ENCODE data around the gene RPL13A. TPM values are rescaled to one million over a fixed set of nuclear protein-coding genes. Genes with fewer than 3 reads are reported as not detected.

RPL13A gene
- total RNA-seq, 4 donors from 2014 or later, result 2,613 to 5,154 (median 4,451) TPM

DNA sequence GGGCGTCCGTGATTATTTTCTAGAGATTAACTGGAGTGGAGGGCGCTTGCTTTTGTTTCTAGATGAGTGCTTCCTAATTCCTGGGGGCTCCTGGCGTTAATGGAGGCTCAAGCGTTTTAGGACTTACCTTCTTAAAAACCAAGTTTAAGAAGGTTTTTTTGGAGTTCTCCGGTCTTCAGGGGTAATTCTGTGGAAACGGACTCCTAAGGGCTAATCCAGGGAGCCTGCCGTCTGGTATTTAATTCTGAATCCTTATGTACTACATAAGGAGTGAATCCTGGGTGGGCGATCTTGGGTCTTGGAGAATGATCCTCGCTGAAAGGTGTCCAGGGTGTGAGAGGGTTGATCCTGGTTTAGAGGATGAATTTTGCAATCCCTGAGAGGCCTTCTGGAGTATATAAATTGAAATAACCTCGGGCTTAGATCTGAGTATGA, 9.2 kb downstream of the RPL13A start:
- Histone ChIP-seq H3K4me3 (peak overlapping the region; percentile 75), H3K36me3 (peaks cover 42% of the 10 kb centered on the region), H3K9me3 (no peaks in the 10 kb centered on the region), H3K27ac (peak overlapping the region; percentile 95), H3K27me3 (no peaks in the 10 kb centered on the region), H3K4me1 (peaks cover 52% of the 10 kb centered on the region)
- whole genome bisulfite sequencing, result 0% methylated on average over 11 of the region's 11 CpGs
- DNase-seq (ENCODE audit: low spot score in 2 of 2), result no peak
- TF ChIP-seq, protein P1, sequence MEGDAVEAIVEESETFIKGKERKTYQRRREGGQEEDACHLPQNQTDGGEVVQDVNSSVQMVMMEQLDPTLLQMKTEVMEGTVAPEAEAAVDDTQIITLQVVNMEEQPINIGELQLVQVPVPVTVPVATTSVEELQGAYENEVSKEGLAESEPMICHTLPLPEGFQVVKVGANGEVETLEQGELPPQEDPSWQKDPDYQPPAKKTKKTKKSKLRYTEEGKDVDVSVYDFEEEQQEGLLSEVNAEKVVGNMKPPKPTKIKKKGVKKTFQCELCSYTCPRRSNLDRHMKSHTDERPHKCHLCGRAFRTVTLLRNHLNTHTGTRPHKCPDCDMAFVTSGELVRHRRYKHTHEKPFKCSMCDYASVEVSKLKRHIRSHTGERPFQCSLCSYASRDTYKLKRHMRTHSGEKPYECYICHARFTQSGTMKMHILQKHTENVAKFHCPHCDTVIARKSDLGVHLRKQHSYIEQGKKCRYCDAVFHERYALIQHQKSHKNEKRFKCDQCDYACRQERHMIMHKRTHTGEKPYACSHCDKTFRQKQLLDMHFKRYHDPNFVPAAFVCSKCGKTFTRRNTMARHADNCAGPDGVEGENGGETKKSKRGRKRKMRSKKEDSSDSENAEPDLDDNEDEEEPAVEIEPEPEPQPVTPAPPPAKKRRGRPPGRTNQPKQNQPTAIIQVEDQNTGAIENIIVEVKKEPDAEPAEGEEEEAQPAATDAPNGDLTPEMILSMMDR (IDR thresholded peaks at IDR 0.05), result no peak
- no peak for TF ChIP-seq POLR2AphosphoS5 (IDR thresholded peaks at IDR 0.05)
- TF ChIP-seq POLR2A (IDR thresholded peaks at IDR 0.05), result no peak
- TF ChIP-seq EP300 (IDR thresholded peaks at IDR 0.05), result no peak

DNA sequence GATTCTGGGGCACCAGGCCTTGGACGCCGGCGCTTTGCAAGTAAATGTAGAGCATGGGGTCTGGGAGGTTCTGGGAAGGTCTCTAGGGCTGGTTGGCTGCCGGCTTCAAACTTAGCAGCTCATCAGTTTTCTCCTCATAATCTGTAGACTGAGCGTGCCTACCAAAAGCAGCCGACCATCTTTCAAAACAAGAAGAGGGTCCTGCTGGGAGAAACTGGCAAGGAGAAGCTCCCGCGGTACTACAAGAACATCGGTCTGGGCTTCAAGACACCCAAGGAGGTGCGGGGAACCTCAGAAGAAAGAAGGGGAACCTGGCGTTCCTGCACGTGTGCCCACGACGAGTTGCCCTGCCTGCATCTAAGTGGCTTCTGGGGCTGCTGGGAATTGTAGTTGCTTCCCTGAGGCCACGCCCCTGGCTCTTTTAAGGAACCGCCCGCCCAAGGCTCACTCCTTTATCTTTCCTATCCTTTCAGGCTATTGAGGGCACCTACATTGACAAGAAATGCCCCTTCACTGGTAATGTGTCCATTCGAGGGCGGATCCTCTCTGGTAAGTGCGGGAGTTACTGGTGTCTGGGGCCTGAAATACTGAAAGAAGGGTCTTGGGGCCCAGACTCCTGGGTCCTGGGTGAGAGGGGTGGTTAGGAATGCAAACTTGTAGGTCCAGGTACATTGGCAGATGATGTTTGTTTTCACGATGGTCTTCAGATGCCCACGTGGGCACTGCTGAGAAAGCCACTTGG, 9.8 kb downstream of the RPL13A start:
- Histone ChIP-seq H3K27me3 (no peaks in the 10 kb centered on the region), H3K36me3 (peaks cover 36% of the 10 kb centered on the region), H3K27ac (peak overlapping the region; percentile 95), H3K9me3 (no peaks in the 10 kb centered on the region), H3K4me3 (peak overlapping the region; percentile 75), H3K4me1 (peaks cover 53% of the 10 kb centered on the region)
- WGBS, result 18% methylated on average over 14 of the region's 22 CpGs
- TF ChIP-seq POLR2A (IDR thresholded peaks at IDR 0.05) (no peak), EP300 (IDR thresholded peaks at IDR 0.05) (no peak), POLR2AphosphoS5 (IDR thresholded peaks at IDR 0.05) (no peak)
- TF ChIP-seq, protein P1 (IDR thresholded peaks at IDR 0.05), result no peak
- DNase-seq (ENCODE audit: low spot score in 2 of 2), result peak; percentile 84 to 88

DNA sequence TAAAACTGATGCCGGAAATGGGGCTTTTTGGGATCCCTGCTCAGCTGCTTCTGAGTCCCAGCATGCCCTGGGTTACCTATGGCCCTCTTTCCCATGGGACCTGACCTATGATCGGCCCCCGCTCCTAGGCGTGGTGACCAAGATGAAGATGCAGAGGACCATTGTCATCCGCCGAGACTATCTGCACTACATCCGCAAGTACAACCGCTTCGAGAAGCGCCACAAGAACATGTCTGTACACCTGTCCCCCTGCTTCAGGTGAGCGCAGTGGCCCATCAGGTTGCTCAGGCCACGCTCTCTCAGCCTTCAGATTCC, 10.3 kb downstream of the RPL13A start:
- peaks cover 53% of the 10 kb centered on the region for H3K4me1 ChIP-seq
- TF ChIP-seq, protein P1 (IDR thresholded peaks at IDR 0.05), result no peak
- TF ChIP-seq EP300 (IDR thresholded peaks at IDR 0.05) (no peak), POLR2AphosphoS5 (IDR thresholded peaks at IDR 0.05) (no peak), POLR2A (IDR thresholded peaks at IDR 0.05) (no peak)
- WGBS, result 73% methylated on average over 12 of the region's 12 CpGs

DNA sequence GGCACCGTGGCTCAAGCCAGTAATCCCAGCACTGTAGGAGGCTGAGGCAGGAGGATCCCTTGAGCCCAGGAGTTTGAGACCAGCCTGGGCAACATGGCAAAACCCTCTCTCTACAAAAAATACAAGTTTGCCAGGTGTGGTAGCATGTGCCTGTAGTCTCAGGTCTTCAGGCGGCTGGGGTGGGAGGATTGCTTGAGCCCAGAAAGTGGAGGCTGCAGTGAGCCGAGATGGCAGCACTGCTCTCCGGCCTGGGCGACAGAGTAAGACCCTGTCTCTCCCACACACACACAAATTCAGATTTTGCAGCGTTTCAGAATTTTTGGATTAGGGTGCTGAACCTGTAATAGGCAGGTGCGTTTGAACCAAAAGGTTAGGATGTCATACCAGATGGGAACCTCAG, 11.1 kb downstream of the RPL13A start:
- Histone ChIP-seq H3K27me3 (no peaks in the 10 kb centered on the region), H3K27ac (no peak overlapping the region), H3K9me3 (no peaks in the 10 kb centered on the region), H3K4me3 (peak overlapping the region; percentile 32), H3K4me1 (peaks cover 58% of the 10 kb centered on the region), H3K36me3 (peaks cover 28% of the 10 kb centered on the region)
- no peak for DNase-seq (ENCODE audit: low spot score in 2 of 2)
- WGBS, result 78% methylated on average over 7 of the region's 7 CpGs
- TF ChIP-seq, protein P1 (IDR thresholded peaks at IDR 0.05), result no peak
- no peak for TF ChIP-seq POLR2AphosphoS5 (IDR thresholded peaks at IDR 0.05)
- no peak for TF ChIP-seq POLR2A (IDR thresholded peaks at IDR 0.05)
- TF ChIP-seq EP300 (IDR thresholded peaks at IDR 0.05), result no peak

More for the DNA sequence above, 10.3 kb downstream of the RPL13A start:
- DNase-seq (ENCODE audit: low spot score in 2 of 2), result no peak
- Histone ChIP-seq H3K9me3 (no peaks in the 10 kb centered on the region), H3K27me3 (no peaks in the 10 kb centered on the region), H3K36me3 (peaks cover 30% of the 10 kb centered on the region), H3K4me3 (peak overlapping the region; percentile 75), H3K27ac (no peak overlapping the region)

DNA sequence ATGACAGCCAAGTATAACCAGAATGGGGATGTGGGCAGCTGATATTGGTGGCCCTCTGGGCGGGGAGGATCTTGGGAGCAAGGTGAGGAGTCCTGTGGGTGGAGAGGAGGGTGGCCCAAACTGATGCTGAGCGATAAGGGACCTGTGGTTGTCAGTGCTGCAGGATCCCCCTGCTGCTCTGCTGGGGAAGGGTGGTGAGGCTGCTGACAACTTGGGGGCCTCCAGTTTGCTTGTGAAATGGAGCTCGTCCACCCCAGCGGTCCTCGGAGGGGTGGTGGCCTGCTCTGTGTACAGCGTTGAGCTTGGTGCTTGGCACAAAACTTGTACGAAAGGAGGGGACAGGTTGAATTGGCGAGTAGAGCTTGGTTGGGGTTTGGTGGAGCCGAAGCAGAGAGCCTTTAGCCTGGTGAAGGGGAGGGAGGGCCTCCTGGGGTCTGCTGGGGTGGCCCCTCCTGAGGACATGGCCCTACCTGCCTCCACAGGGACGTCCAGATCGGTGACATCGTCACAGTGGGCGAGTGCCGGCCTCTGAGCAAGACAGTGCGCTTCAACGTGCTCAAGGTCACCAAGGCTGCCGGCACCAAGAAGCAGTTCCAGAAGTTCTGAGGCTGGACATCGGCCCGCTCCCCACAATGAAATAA, 11.7 kb downstream of the RPL13A start:
- no peaks in the 10 kb centered on the region for H3K9me3 ChIP-seq
- WGBS, result 79% methylated on average over 12 of the region's 19 CpGs
- no peak for TF ChIP-seq EP300 (IDR thresholded peaks at IDR 0.05)
- no peak for TF ChIP-seq POLR2A (IDR thresholded peaks at IDR 0.05)
- TF ChIP-seq, protein P1 (IDR thresholded peaks at IDR 0.05), result no peak
- TF ChIP-seq POLR2AphosphoS5 (IDR thresholded peaks at IDR 0.05), result no peak
- H3K36me3 ChIP-seq, result peaks cover 28% of the 10 kb centered on the region
- no peak overlapping the region for H3K27ac ChIP-seq
- no peak for DNase-seq (ENCODE audit: low spot score in 2 of 2)
- no peaks in the 10 kb centered on the region for H3K27me3 ChIP-seq
- H3K4me3 ChIP-seq, result peak overlapping the region; percentile 32
- H3K4me1 ChIP-seq, result peaks cover 62% of the 10 kb centered on the region

All from suprapubic skin (tissue), 4 donors.